Left hindlimb (tissue), 1 donor: ENCODE data around the gene SSR2.

Source experiments
- DNase-seq: peaks from one replicate; pipeline ENCODE4 v3.0.0-alpha.2; 2018

The SSR2 gene

DNA sequence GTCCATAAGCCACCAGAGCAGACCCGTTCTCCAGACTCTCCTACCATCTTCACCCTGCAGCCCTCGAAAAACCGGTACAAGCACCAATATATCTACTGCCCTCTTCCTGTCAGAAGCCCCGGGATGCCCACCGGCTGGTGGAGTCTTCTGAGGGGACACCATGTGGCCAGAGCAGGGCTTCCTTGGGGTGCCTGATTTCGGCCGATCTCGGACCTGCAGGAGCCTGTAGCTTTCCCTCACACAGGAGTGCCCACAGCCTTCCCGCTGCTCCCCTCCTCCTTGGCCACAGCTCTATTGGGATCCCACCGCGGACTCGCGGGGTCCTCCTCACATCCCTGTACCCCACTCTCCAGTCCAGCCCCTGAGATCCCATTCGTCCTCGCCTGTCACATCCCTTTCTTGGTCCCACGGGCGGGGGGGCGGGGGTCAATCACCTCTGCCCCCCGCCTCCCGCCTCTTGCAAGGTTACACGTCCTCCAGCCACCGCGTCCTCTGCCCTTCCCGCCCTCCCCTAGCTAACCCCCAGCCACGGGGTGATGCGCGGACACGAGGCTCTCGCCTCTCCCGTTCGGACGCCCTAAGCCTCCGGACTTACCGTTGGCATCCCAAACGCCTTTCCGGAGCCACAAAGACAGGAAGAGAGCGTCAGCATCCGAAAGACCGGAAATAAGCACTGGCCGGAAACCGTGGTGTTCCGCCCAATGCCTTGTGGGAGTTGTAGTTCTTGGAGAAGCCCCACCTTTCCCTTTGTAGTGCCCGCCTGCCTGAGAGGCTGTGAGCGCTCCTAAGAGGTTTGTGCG, at the start of gene SSR2:
Gene SSR2 (minus strand): TSS at position 659 of the 800 bp plus-strand sequence. CDS start 784 bp downstream, outside the sequence.
- peak; percentile 92 for DNase-seq

- DNase-seq, result peak; percentile 54
These were observed 49.8 kb upstream of the SSR2 start for GRCh38 chr1:156070548-156070947.

DNA sequence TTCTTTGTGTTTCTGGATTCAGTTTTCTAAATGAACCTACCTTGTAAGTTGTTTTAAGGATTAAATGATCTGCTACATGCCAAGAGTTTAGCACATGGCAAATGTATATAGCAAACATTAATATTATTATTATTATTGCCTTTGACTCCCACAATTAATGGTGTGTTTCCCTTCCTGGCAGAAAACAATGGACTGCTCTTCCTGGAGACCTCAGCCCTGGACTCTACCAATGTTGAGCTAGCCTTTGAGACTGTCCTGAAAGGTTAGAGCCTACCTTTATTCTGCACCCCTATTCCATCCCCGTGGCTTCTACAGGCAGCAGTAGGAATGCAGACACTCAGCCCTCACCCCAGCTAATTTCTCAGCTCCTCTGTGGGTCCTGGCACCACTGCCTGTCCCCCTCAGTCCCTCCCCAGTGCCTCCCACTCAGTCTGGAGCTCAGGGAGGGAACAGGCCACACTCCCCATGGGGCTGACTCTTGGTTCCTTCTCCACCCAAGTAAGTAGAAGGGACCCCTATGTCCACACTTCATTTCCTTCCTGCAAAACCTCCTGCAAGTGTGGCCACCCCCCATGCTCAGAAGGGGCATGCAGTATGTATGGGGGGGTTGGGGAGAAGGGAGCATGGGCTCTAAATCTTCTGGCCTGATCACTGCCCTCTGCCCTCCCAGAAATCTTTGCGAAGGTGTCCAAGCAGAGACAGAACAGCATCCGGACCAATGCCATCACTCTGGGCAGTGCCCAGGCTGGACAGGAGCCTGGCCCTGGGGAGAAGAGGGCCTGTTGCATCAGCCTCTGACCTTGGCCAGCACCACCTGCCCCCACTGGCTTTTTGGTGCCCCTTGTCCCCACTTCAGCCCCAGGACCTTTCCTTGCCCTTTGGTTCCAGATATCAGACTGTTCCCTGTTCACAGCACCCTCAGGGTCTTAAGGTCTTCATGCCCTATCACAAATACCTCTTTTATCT, 49.0 kb upstream of the SSR2 start:
- peak; percentile 19 for DNase-seq

GRCh38 chr1:156067262-156067661, 46.5 kb upstream of the SSR2 start:
- DNase-seq, result no peak

GRCh38 chr1:156065871-156066270, 45.1 kb upstream of the SSR2 start:
- no peak for DNase-seq

DNA sequence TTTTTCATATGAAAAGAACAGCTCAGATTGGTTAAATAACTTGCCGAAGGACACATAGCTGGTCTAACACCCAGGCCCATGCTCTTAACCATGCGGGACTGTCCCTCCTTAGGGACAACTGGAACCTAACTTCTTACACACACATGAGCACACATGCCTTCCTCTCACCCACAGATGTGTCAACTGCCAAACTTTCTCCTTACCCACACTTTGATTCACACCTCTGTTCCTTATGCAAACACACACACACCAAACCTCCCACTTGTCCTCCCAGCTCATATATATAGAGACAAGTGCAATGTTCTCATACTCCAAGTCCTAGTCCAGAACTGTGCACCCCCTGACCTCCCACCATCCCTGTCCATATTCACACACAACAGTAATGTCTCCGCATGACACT, 44.5 kb upstream of the SSR2 start:
- DNase-seq, result no peak

- DNase-seq, result no peak
These were observed 43.9 kb upstream of the SSR2 start for GRCh38 chr1:156064615-156065014.

GRCh38 chr1:156063997-156064285, 43.2 kb upstream of the SSR2 start:
- peak; percentile 23 for DNase-seq

DNA sequence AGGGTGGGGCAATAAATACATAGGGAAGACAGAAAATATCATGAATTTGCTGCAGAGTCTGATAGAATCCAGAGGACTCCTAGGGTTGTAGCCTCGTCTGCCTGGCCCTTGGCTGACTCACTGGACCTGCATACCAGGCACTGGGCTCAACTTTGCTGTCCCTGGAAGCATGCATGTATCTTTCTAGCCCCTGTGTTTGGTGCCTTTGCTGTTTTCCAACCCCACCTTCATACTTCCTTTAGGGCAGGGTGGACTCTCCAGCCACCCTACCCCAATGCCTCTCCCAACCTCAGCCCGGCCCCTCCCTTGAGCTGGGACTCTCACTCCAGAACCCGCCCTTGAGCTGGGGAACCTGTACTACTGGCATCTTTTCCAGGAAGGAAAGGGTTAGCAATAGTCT, 41.4 kb upstream of the SSR2 start:
- peak; percentile 10 for DNase-seq

DNA sequence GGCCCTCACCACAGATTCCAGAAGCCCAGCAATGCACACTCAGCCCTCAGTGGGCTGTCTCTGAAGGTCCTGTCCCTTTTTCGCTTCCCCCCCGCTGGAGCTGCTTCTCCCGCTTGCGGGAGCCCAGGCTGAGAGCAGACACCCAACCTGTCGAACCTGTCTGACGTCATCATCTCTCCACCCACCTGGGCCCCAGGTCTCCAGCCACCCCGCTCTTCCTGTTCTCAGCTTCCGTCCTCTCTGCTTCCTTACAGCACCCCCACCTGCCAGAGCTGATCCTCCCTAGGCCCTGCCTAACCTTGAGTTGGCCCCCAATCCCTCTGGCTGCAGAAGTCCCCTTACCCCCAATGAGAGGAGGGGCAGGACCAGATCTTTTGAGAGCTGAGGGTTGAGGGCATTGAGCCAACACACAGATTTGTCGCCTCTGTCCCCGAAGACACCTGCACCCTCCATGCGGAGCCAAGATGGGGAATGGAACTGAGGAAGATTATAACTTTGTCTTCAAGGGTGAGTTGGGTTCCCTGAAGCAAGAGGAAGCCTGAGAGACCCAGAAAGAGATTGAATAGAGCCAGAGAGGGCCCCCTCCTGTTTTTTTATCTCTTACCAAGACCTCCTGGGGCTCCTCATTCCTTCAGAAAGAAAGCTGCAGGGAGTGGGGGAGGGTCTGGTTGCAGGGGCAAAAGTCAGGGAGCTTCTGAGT, 40.3 kb upstream of the SSR2 start, which contains the start of gene RAB25:
Gene RAB25 (plus strand): TSS at position 224 of the 700 bp plus-strand sequence. CDS start 241 bp downstream, at position 465.
- DNase-seq, result peak; percentile 13

- no peak for DNase-seq
These were observed 35.6 kb upstream of the SSR2 start for GRCh38 chr1:156056326-156056849.

DNA sequence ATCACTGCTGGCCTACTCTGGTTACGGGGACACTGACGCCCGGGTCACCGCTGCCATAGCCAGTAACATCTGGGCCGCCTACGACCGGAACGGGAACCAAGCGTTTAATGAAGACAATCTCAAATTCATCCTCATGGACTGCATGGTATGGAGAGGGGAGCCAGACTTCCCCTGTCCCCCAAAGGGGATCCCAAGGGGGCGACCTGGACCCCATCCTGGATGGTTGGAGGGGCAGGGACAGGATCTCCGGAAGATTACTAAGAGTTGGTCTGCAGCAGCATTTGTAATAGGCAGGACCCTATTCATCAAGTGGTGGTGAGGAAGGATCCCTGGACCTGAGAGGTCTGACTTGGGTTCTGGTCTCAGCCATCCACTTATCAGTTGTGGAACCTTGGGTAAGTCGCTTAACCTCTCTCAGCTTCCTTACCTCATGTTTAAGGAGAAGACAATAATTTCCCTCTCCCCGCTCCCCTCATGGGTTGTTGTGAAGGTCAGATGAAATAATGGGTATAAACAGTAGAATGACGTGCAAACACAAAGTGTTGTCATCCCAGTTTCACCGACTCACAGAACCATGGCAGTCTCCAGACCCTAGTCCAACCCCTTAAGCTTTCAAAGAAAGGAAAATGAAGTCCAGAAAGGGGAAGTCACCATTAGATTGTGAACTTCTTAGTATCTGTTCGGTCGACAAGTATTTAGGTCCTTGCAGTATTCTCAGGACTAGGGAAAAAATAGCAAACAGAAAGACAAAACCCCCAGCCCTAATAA, 34.7 kb upstream of the SSR2 start:
- DNase-seq, result no peak

GRCh38 chr1:156054500-156055280, 33.9 kb upstream of the SSR2 start, which contains the start of gene LAMTOR2:
LAMTOR2 (plus strand) TSS chr1:156054782; CDS start chr1:156054890, 108 bp downstream.
- DNase-seq, result peak; percentile 99

DNA sequence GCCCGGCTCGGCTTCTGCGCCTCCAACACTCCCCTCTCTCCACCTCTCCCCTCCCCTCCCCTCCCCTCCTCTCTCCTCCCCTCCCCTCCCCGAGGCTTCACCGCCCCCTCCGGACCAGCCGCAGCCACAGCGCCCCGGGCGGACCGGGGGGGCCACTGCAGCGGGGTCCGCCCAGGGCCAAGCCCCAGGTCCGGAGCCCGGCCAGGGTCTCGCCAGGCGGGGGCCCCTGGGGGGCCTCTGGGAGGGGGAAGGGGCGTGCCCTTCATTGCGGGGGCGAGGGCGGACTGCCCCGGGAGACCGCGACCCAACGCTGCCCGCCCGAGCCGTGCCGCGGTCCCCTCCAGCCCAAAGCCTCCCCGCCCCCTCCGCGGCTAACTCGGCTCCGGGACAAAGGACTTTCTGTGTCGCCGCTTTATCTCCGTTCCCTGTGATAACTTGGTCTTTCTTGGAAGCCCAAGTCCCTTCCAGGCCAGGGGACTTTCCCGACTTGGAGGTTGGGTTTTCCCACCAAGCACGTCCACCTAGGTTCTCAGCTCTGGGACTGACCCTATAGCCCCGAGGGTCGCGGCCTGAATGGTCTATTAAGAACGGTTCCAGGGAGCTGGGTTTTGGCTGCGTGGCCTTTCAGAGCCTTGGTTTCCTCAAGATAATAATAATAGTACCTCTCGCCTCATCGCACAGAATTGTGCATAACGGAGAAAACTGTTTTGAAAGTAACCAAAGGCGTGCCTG, 33.2 kb upstream of the SSR2 start, which contains the start of gene UBQLN4:
Gene UBQLN4 (minus strand): TSS at position 31 of the 732 bp plus-strand sequence. CDS start 97 bp downstream, outside the sequence.
- peak; percentile 95 for DNase-seq

DNA sequence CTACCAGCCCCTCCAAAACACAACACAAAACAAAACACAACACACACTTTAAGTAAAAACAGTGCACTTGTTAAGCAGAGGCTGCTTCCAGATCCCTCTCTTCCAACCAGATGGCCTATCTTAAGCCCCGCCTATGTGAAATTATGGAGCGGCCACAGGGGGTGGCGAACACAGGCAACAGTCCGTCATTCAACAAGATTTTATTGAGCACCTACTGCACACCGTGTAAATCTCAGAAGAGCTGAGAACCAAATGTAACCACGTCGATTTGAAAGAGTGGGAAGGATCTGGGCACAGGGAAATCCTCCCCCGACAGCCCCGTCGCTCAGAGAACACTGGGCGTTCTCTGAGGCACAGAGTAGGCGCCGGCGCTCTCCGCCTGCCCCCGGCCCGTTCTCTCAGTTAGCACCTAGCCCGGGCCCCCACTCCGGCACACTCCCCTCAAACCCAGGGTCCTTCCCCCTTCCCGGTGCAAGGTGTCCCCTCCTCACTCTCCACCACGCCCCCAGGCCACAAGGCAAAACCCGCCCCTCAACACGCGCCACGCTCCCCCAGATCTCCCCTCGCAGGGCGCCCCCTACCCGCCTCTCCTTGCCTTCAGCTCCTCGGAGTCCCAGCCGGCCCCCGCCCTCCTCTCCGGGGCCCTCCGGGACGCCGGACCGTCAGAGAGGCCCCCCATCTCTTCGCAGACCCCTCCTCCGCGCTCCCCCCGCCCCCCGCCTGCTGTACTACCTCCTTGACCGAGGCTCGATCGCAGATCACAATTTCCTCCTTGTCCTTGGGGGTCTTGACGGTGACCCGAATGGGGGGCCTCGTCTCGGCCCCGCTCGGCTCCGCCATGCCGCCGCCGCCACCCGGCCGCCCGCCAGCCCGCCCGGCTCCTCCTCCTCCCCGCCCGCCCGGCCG, 32.4 kb upstream of the SSR2 start:
- peak; percentile 86 for DNase-seq

GRCh38 chr1:156051011-156051725, 30.4 kb upstream of the SSR2 start:
- DNase-seq, result no peak

- DNase-seq, result no peak
These were observed 29.6 kb upstream of the SSR2 start for GRCh38 chr1:156050376-156050775.

DNA sequence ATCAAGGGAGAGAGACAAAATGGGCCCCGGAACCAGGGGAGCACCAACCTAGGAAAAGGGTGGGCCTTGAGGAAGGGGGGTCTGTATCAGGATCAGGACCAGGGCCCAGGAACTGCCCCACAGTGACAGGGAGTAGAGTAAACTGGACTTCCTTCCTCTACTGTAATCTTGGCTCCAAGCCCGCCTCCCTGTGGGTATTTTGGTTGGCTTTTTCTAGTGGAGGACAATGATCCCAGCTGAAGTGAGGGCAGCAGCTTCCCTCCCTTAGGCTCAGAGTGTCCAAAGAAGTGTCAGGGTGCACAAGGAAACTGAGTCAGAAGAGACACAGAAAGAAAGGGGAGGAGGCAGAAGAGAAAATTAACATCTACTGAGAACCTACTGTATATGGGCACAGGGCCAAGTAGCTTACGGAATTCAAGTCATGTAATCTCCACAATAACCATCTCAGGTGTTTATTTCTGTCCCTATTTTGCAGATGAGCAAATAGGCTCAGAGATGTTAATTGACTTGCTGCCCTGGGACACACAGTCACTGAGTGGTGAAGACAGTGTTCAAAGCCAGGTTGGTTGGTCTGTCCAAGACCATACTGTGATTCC, 28.0 kb upstream of the SSR2 start:
- no peak for DNase-seq
